ENCODE data around the gene MLH3. TPM values are rescaled to one million over a fixed set of nuclear protein-coding genes. Genes with fewer than 3 reads are reported as not detected.
"Not testable (repeated sequence)": the region's sequence is repeated elsewhere in the genome, so short reads cannot be mapped to it uniquely, and the experiment has no call there.

The MLH3 gene
- total RNA-seq, 1 donor from 2014 or later = 27.2 TPM

DNA sequence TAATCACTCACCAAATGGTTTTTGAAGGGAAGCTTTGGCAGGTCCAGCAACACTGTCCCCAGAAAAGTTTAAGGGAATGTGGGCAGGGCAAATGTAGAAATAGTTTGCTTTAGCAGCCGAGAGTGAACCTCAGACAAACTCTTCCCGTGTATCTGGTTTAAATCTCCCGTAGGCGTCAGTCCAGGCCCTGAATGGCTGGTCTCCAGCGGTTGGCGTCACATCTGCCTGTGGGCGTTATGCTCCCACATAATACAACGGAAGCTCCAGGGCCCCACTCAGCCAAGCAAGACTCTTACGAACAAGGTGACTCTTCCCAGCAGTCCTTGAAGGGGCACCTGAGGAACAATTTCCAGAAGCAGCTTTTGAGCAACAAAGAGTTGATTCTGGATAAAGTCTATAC is 19.1 kb upstream of the MLH3 start:
- Histone ChIP-seq H3K36me3 (no peaks in the 10 kb centered on the region), H3K9me3 (no peaks in the 10 kb centered on the region), H3K27ac (peak overlapping the region; percentile 86), H3K4me1 (peaks cover 35% of the 10 kb centered on the region), H3K27me3 (ENCODE audit: low read depth) (no peaks in the 10 kb centered on the region), H3K4me3 (peak overlapping the region; percentile 59)
- ATAC-seq (no peak), DNase-seq (no peak)
- intact Hi-C loops (cut with DNase I) = no loop called here
- TF ChIP-seq, protein P1, sequence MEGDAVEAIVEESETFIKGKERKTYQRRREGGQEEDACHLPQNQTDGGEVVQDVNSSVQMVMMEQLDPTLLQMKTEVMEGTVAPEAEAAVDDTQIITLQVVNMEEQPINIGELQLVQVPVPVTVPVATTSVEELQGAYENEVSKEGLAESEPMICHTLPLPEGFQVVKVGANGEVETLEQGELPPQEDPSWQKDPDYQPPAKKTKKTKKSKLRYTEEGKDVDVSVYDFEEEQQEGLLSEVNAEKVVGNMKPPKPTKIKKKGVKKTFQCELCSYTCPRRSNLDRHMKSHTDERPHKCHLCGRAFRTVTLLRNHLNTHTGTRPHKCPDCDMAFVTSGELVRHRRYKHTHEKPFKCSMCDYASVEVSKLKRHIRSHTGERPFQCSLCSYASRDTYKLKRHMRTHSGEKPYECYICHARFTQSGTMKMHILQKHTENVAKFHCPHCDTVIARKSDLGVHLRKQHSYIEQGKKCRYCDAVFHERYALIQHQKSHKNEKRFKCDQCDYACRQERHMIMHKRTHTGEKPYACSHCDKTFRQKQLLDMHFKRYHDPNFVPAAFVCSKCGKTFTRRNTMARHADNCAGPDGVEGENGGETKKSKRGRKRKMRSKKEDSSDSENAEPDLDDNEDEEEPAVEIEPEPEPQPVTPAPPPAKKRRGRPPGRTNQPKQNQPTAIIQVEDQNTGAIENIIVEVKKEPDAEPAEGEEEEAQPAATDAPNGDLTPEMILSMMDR (IDR thresholded peaks at IDR 0.05) = no peak

DNA sequence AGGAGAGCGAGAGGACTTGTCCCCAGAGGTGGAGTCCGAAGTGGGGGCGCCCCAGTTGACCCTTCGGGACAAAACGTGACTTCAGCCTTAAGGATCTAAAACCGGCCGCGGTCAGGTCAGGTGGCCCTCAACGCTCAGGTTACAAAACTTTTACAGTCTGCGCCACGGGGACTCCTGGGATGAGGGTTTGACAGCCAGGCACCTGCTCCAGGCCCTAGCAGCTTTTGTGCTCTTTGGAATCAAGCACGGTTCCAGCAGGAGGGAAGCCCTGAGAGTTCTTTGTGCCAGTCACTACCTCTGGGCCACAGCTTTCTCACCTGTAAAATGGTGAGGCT is 18.5 kb upstream of the MLH3 start:
- no peaks in the 10 kb centered on the region for H3K36me3 ChIP-seq
- peak overlapping the region; percentile 59 for H3K4me3 ChIP-seq
- TF ChIP-seq, protein P1 (IDR thresholded peaks at IDR 0.05) = no peak
- DNase-seq = no peak
- ATAC-seq = peak; percentile 61
- no peaks in the 10 kb centered on the region for H3K9me3 ChIP-seq
- intact Hi-C loops (cut with DNase I) = no loop called here
- H3K4me1 ChIP-seq = peaks cover 35% of the 10 kb centered on the region
- H3K27ac ChIP-seq = peak overlapping the region; percentile 86
- H3K27me3 ChIP-seq (ENCODE audit: low read depth) = no peaks in the 10 kb centered on the region

- peak; percentile 96 to 97 for ATAC-seq
- H3K4me1 ChIP-seq = peaks cover 39% of the 10 kb centered on the region
- intact Hi-C loops (cut with DNase I) = no loop called here
These were observed 18.0 kb upstream of the MLH3 start, which contains the start of gene ZC2HC1C for GRCh38 chr14:75069121-75069810. TSS of gene ZC2HC1C (plus strand) at chr14:75069641. CDS start at chr14:75070574, 933 bp downstream.

GRCh38 chr14:75068294-75069120 is 17.2 kb upstream of the MLH3 start:
- peak overlapping the region; percentile 59 for H3K4me3 ChIP-seq
- H3K27me3 ChIP-seq (ENCODE audit: low read depth) = no peaks in the 10 kb centered on the region
- intact Hi-C loops (cut with DNase I) = no loop called here
- DNase-seq = no peak
- TF ChIP-seq, protein P1 (IDR thresholded peaks at IDR 0.05) = no peak
- ATAC-seq = peak in 1 of 2 donors; percentile 20
- peaks cover 42% of the 10 kb centered on the region for H3K4me1 ChIP-seq
- H3K36me3 ChIP-seq = no peaks in the 10 kb centered on the region
- no peaks in the 10 kb centered on the region for H3K9me3 ChIP-seq
- H3K27ac ChIP-seq = peak overlapping the region; percentile 86

More at GRCh38 chr14:75069121-75069810, 18.0 kb upstream of the MLH3 start, which contains the start of gene ZC2HC1C:
- H3K27ac ChIP-seq = peak within 1 kb of the TSS; percentile 86
- peak within 1 kb of the TSS; percentile 59 for H3K4me3 ChIP-seq
- H3K36me3 ChIP-seq = no peaks in the 10 kb centered on the region
- DNase-seq = peak; percentile 97
- no peaks in the 10 kb centered on the region for H3K9me3 ChIP-seq
- H3K27me3 ChIP-seq (ENCODE audit: low read depth) = no peaks in the 10 kb centered on the region
- TF ChIP-seq, protein P1 (IDR thresholded peaks at IDR 0.05) = no peak

- peak overlapping the region; percentile 86 for H3K27ac ChIP-seq
These were observed 16.5 kb upstream of the MLH3 start for GRCh38 chr14:75067765-75068164.

GRCh38 chr14:75067212-75067611 is 15.9 kb upstream of the MLH3 start:
- no peaks in the 10 kb centered on the region for H3K36me3 ChIP-seq
- H3K27ac ChIP-seq = no peak overlapping the region
- no peaks in the 10 kb centered on the region for H3K27me3 ChIP-seq (ENCODE audit: low read depth)
- no peak for ATAC-seq
- H3K9me3 ChIP-seq = no peaks in the 10 kb centered on the region
- no peak overlapping the region for H3K4me3 ChIP-seq
- DNase-seq = no peak
- peaks cover 53% of the 10 kb centered on the region for H3K4me1 ChIP-seq
- intact Hi-C loops (cut with DNase I) = no loop called here
- TF ChIP-seq, protein P1 (IDR thresholded peaks at IDR 0.05) = no peak

More at GRCh38 chr14:75067765-75068164, 16.5 kb upstream of the MLH3 start:
- H3K9me3 ChIP-seq; DNase-seq; H3K27me3 ChIP-seq (ENCODE audit: low read depth); H3K36me3 ChIP-seq; intact Hi-C loops (cut with DNase I); ATAC-seq: not testable (repeated sequence)
- Histone ChIP-seq H3K4me3 (peak overlapping the region; percentile 59), H3K4me1 (peaks cover 50% of the 10 kb centered on the region)
